Measurements from ENCODE around the gene GSG1. TPM values are rescaled to one million over a fixed set of nuclear protein-coding genes. Genes with fewer than 3 reads are reported as not detected.
A peak's percentile ranks its signal among the peaks of the same experiment; 100 is the strongest.

The GSG1 gene
- total and polyA plus RNA-seq, 4 donors = not detected

GRCh38 chr12:13121568-13121967, 18.1 kb upstream of the GSG1 start:
- Histone ChIP-seq H3K4me3 (no peak overlapping the region), H3K4me1 (ENCODE audit: control insufficient read depth in 5 of 5, insufficient read depth in 5 of 5, low read length in 5 of 5) (peaks cover 0 to 6% (median 0%) of the 10 kb centered on the region in 5 donors), H3K27ac (ENCODE audit: low read depth in 1 of 2, low read length in 1 of 2) (no peak overlapping the region), H3K9ac (ENCODE audit: insufficient read depth in 1 of 2, low read length in 2 of 2) (no peak overlapping the region), H3K36me3 (ENCODE audit: control insufficient read depth in 4 of 4, insufficient read depth in 4 of 4, low read length in 4 of 4) (no peaks in the 10 kb centered on the region), H3K9me3 (ENCODE audit: control insufficient read depth in 4 of 4, insufficient read depth in 3 of 4, low read length in 3 of 4) (no peaks in the 10 kb centered on the region), H3K27me3 (ENCODE audit: control insufficient read depth in 3 of 3, insufficient read depth in 3 of 3, low read length in 2 of 3) (no peaks in the 10 kb centered on the region)
- WGBS, 2 donors = 77 to 80% methylated on average over 5 of the region's 5 CpGs
- TF ChIP-seq CTCF (IDR thresholded peaks at IDR 0.05; ENCODE audit: control extremely low read depth, extremely low read depth) = no peak
- ATAC-seq (ENCODE audit: insufficient read depth, low FRiP score) (no peak), DNase-seq (no peak)

- H3K27ac ChIP-seq (ENCODE audit: low read depth in 1 of 2, low read length in 1 of 2) = no peak overlapping the region
- no peak overlapping the region for H3K9ac ChIP-seq (ENCODE audit: insufficient read depth in 1 of 2, low read length in 2 of 2)
- no peak for TF ChIP-seq CTCF (IDR thresholded peaks at IDR 0.05; ENCODE audit: control extremely low read depth, extremely low read depth)
- no peaks in the 10 kb centered on the region for H3K27me3 ChIP-seq (ENCODE audit: control insufficient read depth in 3 of 3, insufficient read depth in 3 of 3, low read length in 2 of 3)
- peaks cover 0 to 7% (median 0%) of the 10 kb centered on the region in 5 donors for H3K4me1 ChIP-seq (ENCODE audit: control insufficient read depth in 5 of 5, insufficient read depth in 5 of 5, low read length in 5 of 5)
- no peak for ATAC-seq (ENCODE audit: insufficient read depth, low FRiP score)
- WGBS, 2 donors = 88 to 89% methylated on average over 3 of the region's 3 CpGs
- no peak for DNase-seq
- no peaks in the 10 kb centered on the region for H3K9me3 ChIP-seq (ENCODE audit: control insufficient read depth in 4 of 4, insufficient read depth in 3 of 4, low read length in 3 of 4)
- no peak overlapping the region for H3K4me3 ChIP-seq
- no peaks in the 10 kb centered on the region for H3K36me3 ChIP-seq (ENCODE audit: control insufficient read depth in 4 of 4, insufficient read depth in 4 of 4, low read length in 4 of 4)
Observed at GRCh38 chr12:13120413-13120812, 16.9 kb upstream of the GSG1 start.

- Histone ChIP-seq H3K36me3 (ENCODE audit: control insufficient read depth in 4 of 4, insufficient read depth in 4 of 4, low read length in 4 of 4) (no peaks in the 10 kb centered on the region), H3K4me3 (no peak overlapping the region), H3K9me3 (ENCODE audit: control insufficient read depth in 4 of 4, insufficient read depth in 3 of 4, low read length in 3 of 4) (no peaks in the 10 kb centered on the region), H3K4me1 (ENCODE audit: control insufficient read depth in 5 of 5, insufficient read depth in 5 of 5, low read length in 5 of 5) (peaks cover 0 to 7% (median 0%) of the 10 kb centered on the region in 5 donors), H3K27me3 (ENCODE audit: control insufficient read depth in 3 of 3, insufficient read depth in 3 of 3, low read length in 2 of 3) (no peaks in the 10 kb centered on the region), H3K27ac (ENCODE audit: low read depth in 1 of 2, low read length in 1 of 2) (no peak overlapping the region), H3K9ac (ENCODE audit: insufficient read depth in 1 of 2, low read length in 2 of 2) (no peak overlapping the region)
- WGBS, 2 donors = 76 to 87% methylated on average over 2 of the region's 2 CpGs
- ATAC-seq (ENCODE audit: insufficient read depth, low FRiP score) (no peak), DNase-seq (no peak)
- TF ChIP-seq CTCF (IDR thresholded peaks at IDR 0.05; ENCODE audit: control extremely low read depth, extremely low read depth) = no peak
Observed at GRCh38 chr12:13119826-13120225, 16.4 kb upstream of the GSG1 start.

- Histone ChIP-seq H3K27me3 (ENCODE audit: control insufficient read depth in 3 of 3, insufficient read depth in 3 of 3, low read length in 2 of 3) (no peaks in the 10 kb centered on the region), H3K36me3 (ENCODE audit: control insufficient read depth in 4 of 4, insufficient read depth in 4 of 4, low read length in 4 of 4) (no peaks in the 10 kb centered on the region), H3K9ac (ENCODE audit: insufficient read depth in 1 of 2, low read length in 2 of 2) (no peak overlapping the region), H3K27ac (ENCODE audit: low read depth in 1 of 2, low read length in 1 of 2) (no peak overlapping the region), H3K9me3 (ENCODE audit: control insufficient read depth in 4 of 4, insufficient read depth in 3 of 4, low read length in 3 of 4) (no peaks in the 10 kb centered on the region), H3K4me1 (ENCODE audit: control insufficient read depth in 5 of 5, insufficient read depth in 5 of 5, low read length in 5 of 5) (peaks cover 0 to 14% (median 2%) of the 10 kb centered on the region in 5 donors), H3K4me3 (no peak overlapping the region)
- WGBS, 2 donors = 83% methylated on average over 6 of the region's 6 CpGs
- DNase-seq (peak in 1 of 3 donors; percentile 27), ATAC-seq (ENCODE audit: insufficient read depth, low FRiP score) (no peak)
- no peak for TF ChIP-seq CTCF (IDR thresholded peaks at IDR 0.05; ENCODE audit: control extremely low read depth, extremely low read depth)
Observed at GRCh38 chr12:13117029-13117428, 13.6 kb upstream of the GSG1 start.

All from lung (tissue), 12 donors.